ENCODE results near the gene TMEM202. TPM values are rescaled to one million over a fixed set of nuclear protein-coding genes. Genes with fewer than 3 reads are reported as not detected.

Gene TMEM202
- total and polyA plus RNA-seq, 10 of the 15 experiments (the other 5 are each of a cell fraction or from before 2014, with no cell fraction given), result not detected

GRCh38 chr15:72406936-72407335, 8.8 kb downstream of the TMEM202 start:
- no peaks in the 10 kb centered on the region for H3K9me3 ChIP-seq (replicated peaks; ENCODE audit: control insufficient read depth, insufficient read depth, low read length)
- H3K9ac ChIP-seq (ENCODE audit: control insufficient read depth, insufficient read depth, low read length), result no peak overlapping the region
- TF ChIP-seq WRNIP1 (IDR thresholded peaks at IDR 0.05; ENCODE audit: borderline replicate concordance, low read depth, low read length), result no peak
- H2AFZ ChIP-seq (ENCODE audit: control insufficient read depth, low read depth, low read length), result no peak overlapping the region
- CTCF ChIA-PET, result no interaction called here
- POLR2A ChIA-PET, result no interaction called here
- no peak overlapping the region for H3K4me2 ChIP-seq (ENCODE audit: control insufficient read depth, insufficient read depth)
- intact Hi-C loops (cut with micrococcal nuclease; ENCODE audit: unreplicated experiment), result loop anchor here (5.0 kb wide), 1 partner anchor 50 kb away; no protein-coding TSS in a partner anchor
- no TSS peak for BruUV-seq (replicated peaks)
- FAIRE-seq, result no peak
- SMC1A ChIA-PET (ENCODE audit: uncharacterized antibody, unreplicated experiment), result no interaction called here
- H3K79me2 ChIP-seq (ENCODE audit: control insufficient read depth, insufficient read depth, low read length), result no peaks in the 10 kb centered on the region
- no peak for DNase-seq (ENCODE audit: low read depth, low spot score)
- RAD21 ChIA-PET (ENCODE audit: unreplicated experiment), result interaction anchor here (0.8 kb wide), 1 partner anchor 22 kb away, joined by 3 read pairs; no protein-coding TSS in a partner anchor
- WGBS (ENCODE audit: insufficient coverage, insufficient replicate concordance, low lambda C conversion rate, missing lambda C conversion rate), result 6% methylated on average over 3 of the region's 3 CpGs
- H3K27ac ChIP-seq (ENCODE audit: control insufficient read depth, insufficient read depth), result no peak overlapping the region
- H3K27me3 ChIP-seq (replicated peaks in 1 of 2; ENCODE audit: control insufficient read depth in 2 of 2, insufficient read depth in 2 of 2, low read length in 1 of 2), result peaks cover 2 to 3% of the 10 kb centered on the region in 2 experiments; a peak in 2 of 4 replicates
- in situ Hi-C loops (cut with MboI), result loop anchor here (10.0 kb wide), 1 partner anchor 268 kb away; no protein-coding TSS in a partner anchor
- H4K20me1 ChIP-seq (ENCODE audit: control insufficient read depth, insufficient read depth), result no peaks in the 10 kb centered on the region
- H3K36me3 ChIP-seq (ENCODE audit: control insufficient read depth in 2 of 2, insufficient read depth in 2 of 2, low read length in 1 of 2), result no peaks in the 10 kb centered on the region
- no peak for ATAC-seq
- no peaks in the 10 kb centered on the region for H3K4me1 ChIP-seq (ENCODE audit: control insufficient read depth, insufficient read depth, low read length)
- no peak overlapping the region for H3K4me3 ChIP-seq

- no peaks in the 10 kb centered on the region for H3K4me1 ChIP-seq (ENCODE audit: control insufficient read depth, insufficient read depth, low read length)
- ChIA-PET SMC1A (ENCODE audit: uncharacterized antibody, unreplicated experiment) (no interaction called here), RAD21 (ENCODE audit: unreplicated experiment) (interaction anchor here (0.5 kb wide), 1 partner anchor 37 kb away, joined by 4 read pairs; no protein-coding TSS in a partner anchor), CTCF (no interaction called here), POLR2A (no interaction called here)
- no peak for ATAC-seq
- 61% methylated on average over 5 of the region's 5 CpGs for WGBS (ENCODE audit: insufficient coverage, insufficient replicate concordance, low lambda C conversion rate, missing lambda C conversion rate)
- H3K9me3 ChIP-seq (replicated peaks; ENCODE audit: control insufficient read depth, insufficient read depth, low read length), result no peaks in the 10 kb centered on the region
- no peak overlapping the region for H3K27ac ChIP-seq (ENCODE audit: control insufficient read depth, insufficient read depth)
- in situ Hi-C loops (cut with MboI), result no loop called here
- DNase-seq (ENCODE audit: low read depth, low spot score), result no peak
- H3K4me3 ChIP-seq, result no peak overlapping the region
- no peaks in the 10 kb centered on the region for H4K20me1 ChIP-seq (ENCODE audit: control insufficient read depth, insufficient read depth)
- no peak overlapping the region for H2AFZ ChIP-seq (ENCODE audit: control insufficient read depth, low read depth, low read length)
- no peaks in the 10 kb centered on the region for H3K36me3 ChIP-seq (ENCODE audit: control insufficient read depth in 2 of 2, insufficient read depth in 2 of 2, low read length in 1 of 2)
- FAIRE-seq, result no peak
- H3K9ac ChIP-seq (ENCODE audit: control insufficient read depth, insufficient read depth, low read length), result no peak overlapping the region
- TF ChIP-seq IRF4 (IDR thresholded peaks at IDR 0.05; ENCODE audit: low read depth, low read length) (no peak), CREB1 (IDR thresholded peaks at IDR 0.05; ENCODE audit: low read depth) (no peak), USF2 (IDR thresholded peaks at IDR 0.05; ENCODE audit: borderline replicate concordance, low read depth, low read length) (no peak), CBFB (IDR thresholded peaks at IDR 0.05; ENCODE audit: low read depth) (no peak), MYC (IDR thresholded peaks at IDR 0.05; ENCODE audit: insufficient read depth, insufficient read length, insufficient replicate concordance, low read length, severe bottlenecking) (no peak)
- BruUV-seq (replicated peaks), result no TSS peak
- H3K4me2 ChIP-seq (ENCODE audit: control insufficient read depth, insufficient read depth), result no peak overlapping the region
- intact Hi-C loops (cut with micrococcal nuclease; ENCODE audit: unreplicated experiment), result no loop called here
- no peaks in the 10 kb centered on the region for H3K79me2 ChIP-seq (ENCODE audit: control insufficient read depth, insufficient read depth, low read length)
- H3K27me3 ChIP-seq (replicated peaks in 1 of 2; ENCODE audit: control insufficient read depth in 2 of 2, insufficient read depth in 2 of 2, low read length in 1 of 2), result peaks cover 0 to 3% of the 10 kb centered on the region in 2 experiments; a peak in 2 of 4 replicates
These were observed 13.0 kb downstream of the TMEM202 start for GRCh38 chr15:72411111-72411510.

All from GM12878 (cell line).